SK-N-MC (cell line): ENCODE data around the gene B9D2.
"Not testable (repeated sequence)": the region's sequence is repeated elsewhere in the genome, so short reads cannot be mapped to it uniquely, and the experiment has no call there.

Experiments used
- EZH2 ChIP-seq: fragments of 200-600 bp; sonication (generic); IDR thresholded peaks from one replicate; pipeline ENCODE4 v1.6.1; 2017; ENCODE audit warnings: antibody characterized with exemption
- POLR2AphosphoS5 ChIP-seq: IDR thresholded peaks from 2 replicates; pipeline ENCODE4 v1.6.1; 2012; ENCODE audit warnings: mild to moderate bottlenecking, low read depth, low read length, borderline replicate concordance

GRCh38 chr19:41346916-41347315, 17.0 kb downstream of the B9D2 start:
- TF ChIP-seq POLR2AphosphoS5, EZH2: not testable (repeated sequence)
